Measurements from ENCODE around the gene CACNA1A.

CACNA1A gene

DNA sequence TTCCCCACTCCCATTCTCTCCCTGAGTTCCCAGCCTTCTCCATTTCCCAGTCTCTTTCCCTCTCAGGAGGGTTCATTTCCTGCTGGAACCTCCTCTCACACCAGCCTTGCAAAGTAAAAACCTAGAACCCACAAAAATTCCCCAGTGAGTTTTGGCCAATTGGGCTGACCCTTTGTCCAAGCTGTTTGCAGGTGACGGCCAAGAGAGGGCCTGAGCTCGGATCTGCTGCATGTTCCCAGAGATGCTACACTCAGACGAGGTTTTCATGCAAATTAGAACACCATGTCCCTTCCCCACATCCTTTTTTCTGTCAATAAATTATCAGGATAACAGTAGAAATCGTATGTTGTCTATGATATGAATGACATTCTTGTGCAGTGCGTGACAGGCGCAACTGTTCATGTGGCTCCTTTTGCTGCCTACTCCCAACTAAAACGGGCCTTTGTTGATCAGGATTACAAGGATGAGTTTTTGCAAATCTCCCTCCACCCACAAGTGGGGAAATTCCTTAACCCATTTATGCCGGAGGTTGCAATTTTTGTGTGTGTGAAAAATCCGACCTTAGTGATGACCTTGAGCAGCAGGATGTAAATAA lies 149.5 kb downstream of the CACNA1A start:
- DNase-seq = no peak

- no peak for DNase-seq
Measured at GRCh38 chr19:13356185-13356584, 150.1 kb downstream of the CACNA1A start.

DNA sequence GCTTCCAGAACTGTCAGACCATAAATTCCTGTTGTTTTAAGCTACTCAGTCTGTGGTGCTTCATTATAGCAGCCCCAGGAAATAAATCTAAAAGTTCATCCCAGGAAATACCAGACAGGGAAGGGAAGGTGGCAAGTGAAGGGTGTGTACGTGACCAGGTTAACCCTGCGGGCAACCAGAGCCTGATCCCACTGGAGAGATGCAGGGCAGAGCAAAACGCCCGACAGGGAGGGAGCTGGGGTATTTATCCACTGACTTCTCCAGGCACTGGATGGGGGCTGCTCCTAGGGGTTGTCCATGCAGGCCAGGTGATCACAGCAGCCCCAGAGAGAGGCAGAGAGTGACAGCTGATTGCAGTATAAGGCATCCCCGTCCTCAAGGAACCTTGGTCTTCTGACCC lies 150.9 kb downstream of the CACNA1A start:
- no peak for DNase-seq

DNA sequence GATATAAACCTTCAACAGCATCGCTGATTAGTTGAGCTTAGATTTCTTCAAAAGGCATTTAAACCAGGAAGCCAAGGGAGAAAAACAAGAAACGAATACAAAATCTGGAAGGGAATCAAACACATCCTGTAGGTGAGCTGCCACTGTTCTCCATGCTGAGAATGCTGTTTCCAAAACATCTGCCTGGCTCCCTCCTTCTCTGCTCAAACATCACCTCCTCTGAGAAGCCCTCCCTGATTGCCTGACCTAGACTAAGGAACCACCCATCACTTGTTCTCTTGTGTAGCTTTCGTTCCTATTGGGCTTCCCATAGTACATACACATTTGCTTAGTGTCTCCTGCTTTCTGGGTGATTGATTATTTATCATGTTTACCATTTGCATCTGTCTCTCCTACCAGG lies 152.7 kb downstream of the CACNA1A start:
- no peak for DNase-seq

- DNase-seq = no peak
Measured at GRCh38 chr19:13350759-13351158, 155.5 kb downstream of the CACNA1A start.

GRCh38 chr19:13350072-13350471 lies 156.2 kb downstream of the CACNA1A start:
- no peak for DNase-seq

- no peak for DNase-seq
Measured at GRCh38 chr19:13347367-13347766, 158.9 kb downstream of the CACNA1A start.

DNA sequence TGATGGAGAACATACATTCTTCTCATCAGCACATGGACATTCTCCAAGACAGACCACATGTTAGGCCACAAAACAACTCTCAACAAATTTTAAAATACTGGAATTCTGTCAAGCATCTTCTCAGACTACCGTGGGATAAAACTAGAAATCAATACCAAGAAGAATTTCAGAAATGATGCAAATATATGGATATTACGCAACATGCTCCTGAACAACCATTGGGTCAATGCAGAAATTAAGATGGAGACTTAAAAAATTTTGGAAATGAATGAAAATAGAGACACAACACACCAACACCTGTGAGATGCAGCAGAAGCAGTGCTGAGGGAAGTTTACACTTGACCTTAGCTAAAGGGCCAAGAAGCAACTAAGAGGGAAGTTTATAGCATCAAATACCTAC lies 162.8 kb downstream of the CACNA1A start:
- no peak for DNase-seq

DNA sequence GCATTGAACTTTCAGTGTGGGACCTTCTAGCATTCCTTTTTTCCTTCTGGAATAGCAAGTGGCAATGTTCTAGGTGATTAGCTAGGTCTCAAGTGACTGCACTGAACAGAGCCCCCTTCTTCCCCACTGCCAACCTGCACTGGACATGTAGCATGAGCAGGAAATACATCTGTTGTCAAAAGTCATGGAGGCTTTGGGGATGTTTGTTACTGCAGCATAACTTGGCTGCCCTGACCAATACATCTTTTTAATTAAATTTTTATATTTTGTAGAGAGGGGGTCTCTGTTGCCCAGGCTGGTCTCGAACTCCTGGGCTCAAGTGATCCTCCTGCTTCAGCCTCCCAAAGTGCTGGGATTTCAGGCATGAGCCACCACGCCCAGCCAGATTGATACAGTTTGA lies 163.6 kb downstream of the CACNA1A start:
- no peak for DNase-seq

DNA sequence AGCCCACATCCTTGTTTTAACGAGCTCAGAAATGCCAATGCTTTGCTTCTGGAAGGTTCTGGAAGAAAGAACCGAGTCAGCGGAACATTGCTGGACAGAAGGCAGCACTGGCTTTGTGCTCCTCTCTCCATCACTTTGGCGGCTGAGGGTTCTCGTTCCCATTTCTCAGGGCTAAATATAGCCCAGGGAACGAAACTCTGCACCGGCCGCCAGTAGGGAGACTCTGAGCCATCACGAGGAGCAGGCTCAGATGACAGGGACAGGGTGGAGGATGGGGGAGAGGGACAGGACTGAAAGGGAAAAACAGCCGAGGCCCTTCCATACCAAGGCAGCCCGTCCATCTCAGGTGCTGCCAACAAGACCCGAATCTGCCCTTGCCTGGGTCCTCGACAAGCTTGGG lies 166.4 kb downstream of the CACNA1A start:
- no peak for DNase-seq

DNA sequence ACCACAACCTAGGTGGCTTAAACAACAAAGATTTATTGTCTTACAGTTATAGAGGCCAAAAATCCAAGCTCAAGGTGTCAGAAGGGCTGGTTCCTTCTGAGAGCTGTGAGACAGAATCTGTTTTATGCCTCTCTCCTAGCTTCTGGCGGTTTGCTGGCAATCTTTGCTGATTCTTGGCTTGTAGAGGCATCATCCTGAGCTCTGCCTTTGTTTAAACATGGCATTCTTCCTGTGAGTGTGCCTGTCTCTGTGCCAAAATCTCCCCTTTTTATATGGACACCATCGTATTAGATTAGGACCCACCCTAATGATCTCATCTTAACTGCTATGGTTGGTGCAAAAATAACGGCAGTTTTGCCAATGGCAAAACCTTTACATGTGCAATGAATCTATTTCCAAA lies 169.1 kb downstream of the CACNA1A start:
- DNase-seq = no peak

GRCh38 chr19:13334801-13335481 lies 171.3 kb downstream of the CACNA1A start:
- DNase-seq = no peak

DNA sequence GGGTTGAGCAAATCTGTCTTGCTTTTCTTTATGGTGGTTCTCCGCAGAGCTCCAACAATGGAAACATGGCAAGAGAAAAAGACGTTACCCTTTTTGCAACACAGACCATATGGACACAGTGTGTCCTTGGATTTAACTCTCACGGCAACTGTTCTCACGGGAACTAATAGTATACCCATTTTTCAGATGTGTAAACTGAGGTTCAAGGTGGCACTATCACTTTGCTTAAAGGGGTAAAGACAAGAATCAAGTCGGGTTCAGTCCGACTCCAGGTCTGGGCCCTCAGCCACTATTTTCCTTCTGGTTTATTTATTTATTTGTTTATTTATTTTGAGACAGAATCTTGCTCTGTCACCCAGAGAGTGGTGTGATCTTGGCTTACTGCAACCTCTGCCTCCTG lies 176.0 kb downstream of the CACNA1A start:
- DNase-seq = no peak

- DNase-seq = no peak
Measured at GRCh38 chr19:13329766-13330165, 176.5 kb downstream of the CACNA1A start.

DNA sequence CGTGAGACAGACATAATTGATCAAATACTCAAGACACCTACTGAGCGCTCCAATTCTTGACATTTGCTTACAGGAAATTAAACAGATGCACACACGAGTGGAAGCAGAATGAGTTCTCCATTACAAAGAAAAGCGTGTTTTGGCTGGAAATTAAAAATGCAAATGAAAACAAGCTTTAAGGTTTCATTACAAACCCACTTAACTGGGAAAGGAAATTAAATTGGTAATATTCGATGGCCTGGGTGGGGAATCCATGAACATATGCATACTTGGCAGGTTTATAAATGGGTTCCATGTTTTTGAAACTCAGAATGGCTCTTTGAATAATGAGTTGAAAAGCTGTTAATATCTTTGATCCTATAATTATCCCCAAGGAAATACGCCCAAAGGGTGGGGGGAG lies 178.0 kb downstream of the CACNA1A start:
- DNase-seq = no peak

- DNase-seq = no peak
Measured at GRCh38 chr19:13319526-13319925, 186.8 kb downstream of the CACNA1A start.

GRCh38 chr19:13318190-13318589 lies 188.1 kb downstream of the CACNA1A start:
- no peak for DNase-seq

DNA sequence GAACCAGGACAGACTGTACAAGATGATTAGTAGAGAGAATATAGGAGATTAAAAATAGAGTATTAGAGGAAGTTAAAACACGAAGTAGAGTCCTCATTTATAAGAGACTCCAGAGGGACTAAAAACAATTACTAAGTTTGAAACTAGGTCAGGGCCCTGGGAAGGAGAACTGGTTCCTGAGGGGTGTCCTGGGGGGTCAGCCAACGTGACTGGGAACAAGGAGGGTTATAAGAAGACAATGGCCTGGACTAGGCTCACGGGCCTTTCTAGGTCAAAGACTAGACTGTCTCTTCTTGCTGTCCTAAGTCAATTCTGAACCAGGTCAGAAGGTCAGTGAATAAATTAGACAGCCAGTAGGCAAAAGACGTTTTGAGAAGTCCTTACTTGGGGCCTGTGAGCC lies 190.8 kb downstream of the CACNA1A start:
- no peak for DNase-seq

- no peak for DNase-seq
Measured at GRCh38 chr19:13314761-13315160, 191.5 kb downstream of the CACNA1A start.

DNA sequence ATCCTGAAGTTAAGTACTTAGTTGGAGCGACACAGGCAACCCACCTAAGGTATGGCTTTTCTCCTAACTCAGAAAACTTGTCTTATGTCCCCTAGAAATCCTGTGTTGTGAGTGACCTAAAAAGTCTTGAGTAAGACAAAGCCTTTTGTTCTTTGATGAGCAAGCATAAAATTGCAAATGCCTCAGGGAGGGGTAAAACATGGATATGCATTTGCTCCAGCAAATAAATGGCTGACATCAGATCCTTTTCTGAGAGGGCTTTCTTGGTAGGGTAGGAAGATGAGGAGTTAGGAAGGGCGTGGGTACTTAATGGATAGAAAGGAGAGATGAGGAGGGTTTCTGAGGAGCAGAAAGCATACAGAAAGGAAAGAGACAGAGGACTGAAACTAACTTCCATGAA lies 192.4 kb downstream of the CACNA1A start:
- DNase-seq = no peak

DNA sequence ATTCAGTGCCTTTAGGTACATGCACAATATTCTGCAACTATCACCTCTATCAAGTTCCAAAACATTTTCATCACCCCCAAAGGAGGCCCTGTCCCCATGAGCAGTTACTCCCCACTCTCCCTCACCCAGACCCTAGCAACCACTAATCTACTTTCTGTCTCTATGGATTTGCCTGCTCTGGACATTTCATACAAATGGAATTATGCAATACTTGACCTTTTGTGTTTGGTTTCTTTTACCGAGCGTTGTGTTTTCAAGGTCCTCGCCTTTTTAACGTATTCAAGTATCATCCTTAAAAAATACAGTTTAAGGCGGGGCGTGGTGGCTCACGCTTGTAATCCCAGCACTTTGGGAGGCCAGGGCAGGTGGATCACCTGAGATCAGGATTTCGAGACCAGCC lies 196.4 kb downstream of the CACNA1A start:
- DNase-seq = no peak

GRCh38 chr19:13303381-13304129 lies 202.7 kb downstream of the CACNA1A start:
- no peak for DNase-seq

DNA sequence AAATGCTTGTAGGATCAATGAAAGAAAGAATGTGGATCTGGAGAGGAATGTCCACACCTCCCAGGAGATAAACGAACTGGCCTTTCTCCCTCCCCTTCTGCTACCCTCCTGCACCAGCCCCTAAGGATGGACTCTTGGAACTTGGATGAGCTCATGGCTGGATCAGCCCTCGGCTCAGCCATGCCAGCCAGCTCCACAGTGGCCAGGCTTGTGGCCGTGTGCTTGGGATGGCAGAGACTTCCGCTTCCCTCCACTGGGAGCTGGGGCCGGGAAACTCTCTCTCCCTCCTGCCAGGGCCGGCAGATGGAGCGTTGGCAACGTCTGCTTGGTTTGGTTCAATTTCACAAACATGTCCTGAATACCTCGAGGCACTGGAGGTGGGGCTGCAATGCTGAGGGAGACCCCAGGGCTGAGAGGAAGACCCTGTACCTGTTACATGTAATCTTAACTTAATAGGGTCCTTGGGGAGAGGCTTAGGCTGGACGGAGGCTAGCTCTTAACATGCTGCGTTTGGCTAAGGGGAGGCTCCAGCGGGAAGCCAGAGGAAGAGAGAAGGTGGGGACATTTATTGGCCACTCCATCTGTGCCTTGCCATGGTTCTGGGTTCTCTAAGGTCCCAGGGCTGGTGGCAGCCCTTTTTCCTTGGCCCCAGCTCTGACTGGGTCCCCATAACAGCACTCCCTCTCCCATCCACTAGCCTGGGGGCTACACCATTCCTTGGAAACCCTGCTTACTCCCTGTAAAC lies 203.6 kb downstream of the CACNA1A start:
- no peak for DNase-seq

Measured in stimulated activated CD8-positive, alpha-beta memory T cell treated with anti-CD3 and anti-CD28 coated beads, Interleukin-4, amount 100 ng/mL, for 48 hours (primary cell).